DMS153 treated with DMSO at 0.1 percent for 48 hours (cell line): Measurements from ENCODE around the gene EVI5.

ENCODE experiments used
- DNase-seq: peaks from one replicate; lab custom pipeline; 2025; ENCODE audit not compliant: unreplicated experiment; lab: John Stamatoyannopoulos, UW

Gene EVI5

GRCh38 chr1:92465256-92465647 lies 319.7 kb downstream of the EVI5 start:
- DNase-seq, result no peak

GRCh38 chr1:92464588-92465255 lies 320.2 kb downstream of the EVI5 start:
- DNase-seq, result no peak

GRCh38 chr1:92461364-92462097 lies 323.4 kb downstream of the EVI5 start:
- no peak for DNase-seq

- no peak for DNase-seq
Observed at GRCh38 chr1:92459871-92460320, 325.0 kb downstream of the EVI5 start.
